ENCODE results near the gene MAFG. TPM values are rescaled to one million over a fixed set of nuclear protein-coding genes. Genes with fewer than 3 reads are reported as not detected.
A peak's percentile ranks its signal among the peaks of the same experiment; 100 is the strongest.

Gene MAFG
- total and polyA plus RNA-seq, 9 of the 15 experiments (the other 6 are each of a cell fraction or from before 2014, with no cell fraction given): 1.1 to 58.1 (median 24.9) TPM

DNA sequence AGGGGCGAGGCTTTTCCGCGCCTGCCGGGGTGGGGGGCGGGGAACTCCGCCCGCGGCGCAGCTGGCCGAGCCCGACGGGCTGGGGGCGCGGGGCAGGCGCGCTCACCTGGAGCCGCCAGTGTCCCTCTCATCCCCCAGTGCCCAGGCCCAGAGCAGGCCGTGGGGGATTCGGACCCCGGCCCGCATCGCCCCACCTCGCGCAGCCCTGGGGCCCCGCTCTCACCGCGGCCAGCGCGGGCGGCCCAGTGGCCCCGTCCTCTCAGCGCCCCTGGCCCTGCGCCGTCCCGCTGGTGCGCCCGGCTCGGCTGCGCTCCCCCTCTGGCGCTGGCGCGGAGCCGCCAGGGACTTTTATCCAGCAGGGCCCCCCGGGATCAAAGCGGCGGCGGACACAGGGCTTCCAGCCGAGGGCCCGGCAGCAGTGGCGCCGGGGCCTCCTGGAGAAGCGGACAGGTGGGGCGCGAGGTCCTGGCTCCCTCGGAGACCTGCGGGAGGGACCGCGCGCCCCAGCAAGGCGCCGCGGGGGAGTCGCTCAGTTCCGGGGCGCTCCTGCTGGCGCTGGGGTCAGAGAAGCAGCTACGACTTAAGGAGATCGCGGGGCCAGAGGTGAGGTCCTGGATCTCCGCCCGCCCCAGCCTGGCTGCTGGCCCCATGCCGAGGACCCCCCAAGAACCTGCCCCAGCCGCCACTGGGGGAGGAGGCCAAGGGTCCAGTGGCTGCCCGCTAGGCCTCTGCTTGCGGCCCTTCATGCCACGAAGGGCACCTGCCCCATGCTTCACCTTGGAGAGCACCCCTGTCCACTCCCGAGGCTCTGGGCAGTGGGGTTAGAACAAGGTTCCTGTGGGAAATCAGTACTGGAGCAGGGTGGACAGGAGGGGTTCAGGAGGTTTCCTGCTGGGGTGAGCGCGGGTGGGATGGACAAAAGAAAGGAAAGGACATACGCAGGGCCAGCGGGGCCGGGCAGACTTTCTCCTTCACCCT, 34.3 kb upstream of the MAFG start:
- Histone ChIP-seq H3K9me3 (replicated peaks; ENCODE audit: control insufficient read depth, insufficient read depth, low read depth, low read length) (no peaks in the 10 kb centered on the region), H3K4me1 (replicated peaks in 1 of 2; ENCODE audit: control insufficient read depth in 2 of 2, insufficient read depth in 2 of 2, low read length in 2 of 2) (peaks cover 7 to 79% of the 10 kb centered on the region in 2 experiments; a peak in 4 of 5 replicates), H3K9ac (ENCODE audit: insufficient read depth in 1 of 2, low read depth in 2 of 2, low read length in 2 of 2) (peak overlapping the region in 1 of 2 experiments; percentile 85; a peak in 3 of 4 replicates), H3K4me2 (ENCODE audit: insufficient read depth, low read length) (peak overlapping the region; percentile 25; the same call in 1 of the 2 replicates), H3K27me3 (ENCODE audit: control insufficient read depth in 2 of 2, insufficient read depth in 2 of 2, low read length in 2 of 2) (no peaks in the 10 kb centered on the region), H3K27ac (ENCODE audit: extremely low read depth, low read depth, low read length) (no peak overlapping the region), H2AFZ (ENCODE audit: low read depth, low read length) (peak overlapping the region; percentile 59; the same call in 1 of the 2 replicates), H4K20me1 (replicated peaks; ENCODE audit: control insufficient read depth, insufficient read depth, low read length) (no peaks in the 10 kb centered on the region), H3K9me1 (ENCODE audit: control insufficient read depth, insufficient read depth, low read length) (no peaks in the 10 kb centered on the region), H3K36me3 (ENCODE audit: control insufficient read depth, insufficient read depth, low read length) (peaks cover 6% of the 10 kb centered on the region; the same call in 2 of the 3 replicates), H3K4me3 (peak overlapping the region; percentile 31), H3K79me2 (ENCODE audit: control insufficient read depth, insufficient read depth, low read length) (peaks cover 20% of the 10 kb centered on the region)
- no TSS peak for BruUV-seq (replicated peaks)
- FAIRE-seq (no peak), ATAC-seq (peak; percentile 2; the same call in 2 of the 3 replicates), DNase-seq (ENCODE audit: extremely low read depth in 1 of 4, low spot score in 3 of 4) (peak in 3 of 4 experiments; percentile 27 to 44 (median 42))
- in situ Hi-C loops (cut with MboI): no loop called here
- 33% methylated on average over 31 of the region's 82 CpGs for WGBS (ENCODE audit: insufficient coverage, low coverage, missing lambda C conversion rate)
- POLR2A ChIA-PET: interaction anchor here (0.5 to 0.9 kb wide), 5 partner anchors 8 to 373 kb away, joined by 3 to 4 read pairs (median 3); no protein-coding TSS in a partner anchor
- CTCF ChIA-PET (ENCODE audit: low intra/inter-chr PET ratio): interaction anchor here (0.5 to 5.2 kb wide), 5 partner anchors 16 to 193 kb away, joined by 3 to 103 read pairs (median 3); partner anchors contain the start of genes ASPSCR1, CENPX and LRRC45
- intact Hi-C loops (cut with micrococcal nuclease): no loop called here
- TF ChIP-seq, protein P1, sequence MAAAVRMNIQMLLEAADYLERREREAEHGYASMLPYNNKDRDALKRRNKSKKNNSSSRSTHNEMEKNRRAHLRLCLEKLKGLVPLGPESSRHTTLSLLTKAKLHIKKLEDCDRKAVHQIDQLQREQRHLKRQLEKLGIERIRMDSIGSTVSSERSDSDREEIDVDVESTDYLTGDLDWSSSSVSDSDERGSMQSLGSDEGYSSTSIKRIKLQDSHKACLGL (CRISPR knock-in tag; IDR thresholded peaks at IDR 0.05; ENCODE audit: borderline replicate concordance, poor library complexity, severe bottlenecking): no peak
- TF ChIP-seq, protein P2, sequence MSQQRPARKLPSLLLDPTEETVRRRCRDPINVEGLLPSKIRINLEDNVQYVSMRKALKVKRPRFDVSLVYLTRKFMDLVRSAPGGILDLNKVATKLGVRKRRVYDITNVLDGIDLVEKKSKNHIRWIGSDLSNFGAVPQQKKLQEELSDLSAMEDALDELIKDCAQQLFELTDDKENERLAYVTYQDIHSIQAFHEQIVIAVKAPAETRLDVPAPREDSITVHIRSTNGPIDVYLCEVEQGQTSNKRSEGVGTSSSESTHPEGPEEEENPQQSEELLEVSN (IDR thresholded peaks at IDR 0.05; ENCODE audit: borderline replicate concordance in 1 of 2, extremely low read depth in 1 of 2, insufficient read depth in 1 of 2, insufficient read length in 1 of 2, low read depth in 1 of 2, low read length in 1 of 2, poor library complexity in 1 of 2, severe bottlenecking in 1 of 2): peak in 1 of 2 experiments; percentile 18
- TF ChIP-seq, protein P3, sequence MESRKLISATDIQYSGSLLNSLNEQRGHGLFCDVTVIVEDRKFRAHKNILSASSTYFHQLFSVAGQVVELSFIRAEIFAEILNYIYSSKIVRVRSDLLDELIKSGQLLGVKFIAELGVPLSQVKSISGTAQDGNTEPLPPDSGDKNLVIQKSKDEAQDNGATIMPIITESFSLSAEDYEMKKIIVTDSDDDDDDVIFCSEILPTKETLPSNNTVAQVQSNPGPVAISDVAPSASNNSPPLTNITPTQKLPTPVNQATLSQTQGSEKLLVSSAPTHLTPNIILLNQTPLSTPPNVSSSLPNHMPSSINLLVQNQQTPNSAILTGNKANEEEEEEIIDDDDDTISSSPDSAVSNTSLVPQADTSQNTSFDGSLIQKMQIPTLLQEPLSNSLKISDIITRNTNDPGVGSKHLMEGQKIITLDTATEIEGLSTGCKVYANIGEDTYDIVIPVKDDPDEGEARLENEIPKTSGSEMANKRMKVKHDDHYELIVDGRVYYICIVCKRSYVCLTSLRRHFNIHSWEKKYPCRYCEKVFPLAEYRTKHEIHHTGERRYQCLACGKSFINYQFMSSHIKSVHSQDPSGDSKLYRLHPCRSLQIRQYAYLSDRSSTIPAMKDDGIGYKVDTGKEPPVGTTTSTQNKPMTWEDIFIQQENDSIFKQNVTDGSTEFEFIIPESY (CRISPR knock-in tag; IDR thresholded peaks at IDR 0.05): peak; percentile 76; the same call in 1 of the 2 replicates
- no peak for TF ChIP-seq NFE2 (IDR thresholded peaks at IDR 0.05; ENCODE audit: low read depth)
- peak; percentile 37; the same call in 1 of the 2 replicates for TF ChIP-seq RBFOX2 (IDR thresholded peaks at IDR 0.05; ENCODE audit: low read depth, low read length)
- TF ChIP-seq, protein P4, sequence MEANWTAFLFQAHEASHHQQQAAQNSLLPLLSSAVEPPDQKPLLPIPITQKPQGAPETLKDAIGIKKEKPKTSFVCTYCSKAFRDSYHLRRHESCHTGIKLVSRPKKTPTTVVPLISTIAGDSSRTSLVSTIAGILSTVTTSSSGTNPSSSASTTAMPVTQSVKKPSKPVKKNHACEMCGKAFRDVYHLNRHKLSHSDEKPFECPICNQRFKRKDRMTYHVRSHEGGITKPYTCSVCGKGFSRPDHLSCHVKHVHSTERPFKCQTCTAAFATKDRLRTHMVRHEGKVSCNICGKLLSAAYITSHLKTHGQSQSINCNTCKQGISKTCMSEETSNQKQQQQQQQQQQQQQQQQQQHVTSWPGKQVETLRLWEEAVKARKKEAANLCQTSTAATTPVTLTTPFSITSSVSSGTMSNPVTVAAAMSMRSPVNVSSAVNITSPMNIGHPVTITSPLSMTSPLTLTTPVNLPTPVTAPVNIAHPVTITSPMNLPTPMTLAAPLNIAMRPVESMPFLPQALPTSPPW (CRISPR knock-in tag; IDR thresholded peaks at IDR 0.05): peak; percentile 42
- peak; percentile 57 for TF ChIP-seq PCBP1 (IDR thresholded peaks at IDR 0.05; ENCODE audit: low read depth, low read length, poor library complexity, severe bottlenecking)
- TF ChIP-seq RHOXF2B (CRISPR knock-in tag; conservative IDR thresholded peaks at IDR 0.05): no peak
- TF ChIP-seq, protein P5, sequence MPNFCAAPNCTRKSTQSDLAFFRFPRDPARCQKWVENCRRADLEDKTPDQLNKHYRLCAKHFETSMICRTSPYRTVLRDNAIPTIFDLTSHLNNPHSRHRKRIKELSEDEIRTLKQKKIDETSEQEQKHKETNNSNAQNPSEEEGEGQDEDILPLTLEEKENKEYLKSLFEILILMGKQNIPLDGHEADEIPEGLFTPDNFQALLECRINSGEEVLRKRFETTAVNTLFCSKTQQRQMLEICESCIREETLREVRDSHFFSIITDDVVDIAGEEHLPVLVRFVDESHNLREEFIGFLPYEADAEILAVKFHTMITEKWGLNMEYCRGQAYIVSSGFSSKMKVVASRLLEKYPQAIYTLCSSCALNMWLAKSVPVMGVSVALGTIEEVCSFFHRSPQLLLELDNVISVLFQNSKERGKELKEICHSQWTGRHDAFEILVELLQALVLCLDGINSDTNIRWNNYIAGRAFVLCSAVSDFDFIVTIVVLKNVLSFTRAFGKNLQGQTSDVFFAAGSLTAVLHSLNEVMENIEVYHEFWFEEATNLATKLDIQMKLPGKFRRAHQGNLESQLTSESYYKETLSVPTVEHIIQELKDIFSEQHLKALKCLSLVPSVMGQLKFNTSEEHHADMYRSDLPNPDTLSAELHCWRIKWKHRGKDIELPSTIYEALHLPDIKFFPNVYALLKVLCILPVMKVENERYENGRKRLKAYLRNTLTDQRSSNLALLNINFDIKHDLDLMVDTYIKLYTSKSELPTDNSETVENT (CRISPR knock-in tag; IDR thresholded peaks at IDR 0.05): 0 out of 2 replicates have a peak, but pooled peaks have one; percentile 13
- TF ChIP-seq ZZZ3 (IDR thresholded peaks at IDR 0.05): no peak
